CD4-positive, CD25-positive, alpha-beta regulatory T cell (primary cell): ENCODE measurements around the gene ASTN1. TPM values are rescaled to one million over a fixed set of nuclear protein-coding genes. Genes with fewer than 3 reads are reported as not detected.

Experiments
- ATAC-seq, 2 donors: fragments of 150-1000 bp; cut with Tn5 transposase; one replicate each; pipeline ENCODE4 v1.10.0; 2021; ENCODE audit warnings: low read depth in 2 of 2, moderate number of reproducible peaks in 2 of 2, moderate library complexity in 1 of 2
- DNase-seq, 3 donors: peaks; one replicate each; pipeline versions ENCODE4 v3.0.0 to v3.0.0-alpha.2; 2012 to 2022; ENCODE audit warnings: mixed read lengths in 1 of 3
- H3K27ac ChIP-seq: one replicate; pipeline ENCODE4 v1.7.0; 2013; ENCODE audit warnings: mild to moderate bottlenecking, low read length; ENCODE audit not compliant: insufficient read depth, poor library complexity, severe bottlenecking
- H3K27me3 ChIP-seq: one replicate; pipeline ENCODE4 v1.7.0; 2013; ENCODE audit warnings: low read length; ENCODE audit not compliant: control insufficient read depth, insufficient read depth
- H3K36me3 ChIP-seq: one replicate; pipeline ENCODE4 v1.7.0; 2013; ENCODE audit warnings: mild to moderate bottlenecking, low read length, moderate library complexity; ENCODE audit not compliant: control insufficient read depth, insufficient read depth
- H3K4me1 ChIP-seq: 2 replicates; pipeline ENCODE4 v1.7.0; 2013; ENCODE audit warnings: mild to moderate bottlenecking, low read length; ENCODE audit not compliant: insufficient read depth, control insufficient read depth, poor library complexity, severe bottlenecking
- H3K4me3 ChIP-seq: one replicate; pipeline ENCODE4 v1.7.0; 2013; ENCODE audit warnings: low read depth, mild to moderate bottlenecking, low read length, moderate library complexity
- H3K9me3 ChIP-seq, 2 experiments: 1 replicate in 1 of 2; 2 replicates in 1 of 2; pipeline ENCODE4 v1.7.0; 2013; ENCODE audit warnings: low read length in 2 of 2, mild to moderate bottlenecking in 1 of 2, moderate library complexity in 1 of 2; ENCODE audit not compliant: control insufficient read depth in 2 of 2
- H3K27ac Mint-ChIP-seq, 3 donors: one replicate each; pipeline ENCODE4 v1.8.0; 2020 to 2022; ENCODE audit warnings: mild to moderate bottlenecking in 3 of 3, mixed read lengths in 3 of 3, moderate library complexity in 2 of 3
- H3K27me3 Mint-ChIP-seq: one replicate; pipeline ENCODE4 v1.8.0; 2022; ENCODE audit warnings: mild to moderate bottlenecking, mixed read lengths
- H3K36me3 Mint-ChIP-seq: one replicate; pipeline ENCODE4 v1.8.0; 2020; ENCODE audit warnings: mixed read lengths
- H3K4me1 Mint-ChIP-seq, 4 donors: one replicate each; pipeline ENCODE4 v1.8.0; 2020 to 2022; ENCODE audit warnings: mixed read lengths in 4 of 4, mild to moderate bottlenecking in 1 of 4
- H3K4me3 Mint-ChIP-seq, 4 donors: one replicate each; pipeline ENCODE4 v1.8.0; 2020 to 2022; ENCODE audit warnings: mild to moderate bottlenecking in 4 of 4, mixed read lengths in 4 of 4, moderate library complexity in 3 of 4
- H3K9me3 Mint-ChIP-seq, 7 donors: one replicate each; pipeline ENCODE4 v1.8.0; 2020 to 2022; ENCODE audit warnings: mixed read lengths in 7 of 7, mild to moderate bottlenecking in 3 of 7, moderate library complexity in 2 of 7
- polyA plus RNA-seq, 4 donors: library from polyadenylated mRNA; unstranded; fragments of 300-500 nt; fragmentation: Illumina TruSeq; gene quantifications; one replicate each; pipeline ENCODE4 v1.2.3, GENCODE V29; 2021
- total RNA-seq: library from RNA; stranded (reverse); gene quantifications from one replicate; pipeline ENCODE4 v1.2.3, GENCODE V29; 2022

ASTN1 gene
- total and polyA plus RNA-seq, 5 donors from 2014 or later: not detected

GRCh38 chr1:177124577-177125278 lies 39.8 kb downstream of the ASTN1 start:
- ATAC-seq: no peak

GRCh38 chr1:177122461-177123251 lies 41.9 kb downstream of the ASTN1 start:
- Histone ChIP-seq H3K27me3 (no peaks in the 10 kb centered on the region), H3K36me3 (no peaks in the 10 kb centered on the region), H3K4me3 (no peak overlapping the region), H3K27ac (no peak overlapping the region), H3K4me1 (no peaks in the 10 kb centered on the region), H3K9me3 (no peaks in the 10 kb centered on the region)
- DNase-seq: no peak
- Mint-ChIP-seq H3K9me3 (peaks cover 0 to 5% (median 0%) of the 10 kb centered on the region in 7 donors), H3K27me3 (no peaks in the 10 kb centered on the region), H3K4me3 (no peak overlapping the region), H3K4me1 (no peaks in the 10 kb centered on the region), H3K36me3 (no peaks in the 10 kb centered on the region), H3K27ac (no peak overlapping the region)
- ATAC-seq: no peak

More at GRCh38 chr1:177124577-177125278, 39.8 kb downstream of the ASTN1 start:
- Histone ChIP-seq H3K36me3 (no peaks in the 10 kb centered on the region), H3K4me1 (no peaks in the 10 kb centered on the region), H3K4me3 (no peak overlapping the region), H3K27me3 (no peaks in the 10 kb centered on the region), H3K9me3 (no peaks in the 10 kb centered on the region), H3K27ac (no peak overlapping the region)
- DNase-seq: no peak
- H3K4me3 Mint-ChIP-seq: no peak overlapping the region
- H3K27ac Mint-ChIP-seq: no peak overlapping the region
- H3K4me1 Mint-ChIP-seq: no peaks in the 10 kb centered on the region
- H3K9me3 Mint-ChIP-seq: peaks cover 0 to 5% (median 0%) of the 10 kb centered on the region in 7 donors
- H3K36me3 Mint-ChIP-seq: no peaks in the 10 kb centered on the region
- no peaks in the 10 kb centered on the region for H3K27me3 Mint-ChIP-seq

GRCh38 chr1:177119311-177119710 lies 45.2 kb downstream of the ASTN1 start:
- no peaks in the 10 kb centered on the region for H3K36me3 ChIP-seq
- no peaks in the 10 kb centered on the region for H3K9me3 ChIP-seq
- H3K4me1 Mint-ChIP-seq: no peaks in the 10 kb centered on the region
- DNase-seq (no peak), ATAC-seq (no peak)
- no peak overlapping the region for H3K4me3 ChIP-seq
- no peak overlapping the region for H3K27ac Mint-ChIP-seq
- H3K4me1 ChIP-seq: no peaks in the 10 kb centered on the region
- H3K27ac ChIP-seq: no peak overlapping the region
- H3K9me3 Mint-ChIP-seq: peaks cover 0 to 5% (median 0%) of the 10 kb centered on the region in 7 donors
- no peaks in the 10 kb centered on the region for H3K36me3 Mint-ChIP-seq
- H3K27me3 Mint-ChIP-seq: no peaks in the 10 kb centered on the region
- no peaks in the 10 kb centered on the region for H3K27me3 ChIP-seq
- H3K4me3 Mint-ChIP-seq: no peak overlapping the region

GRCh38 chr1:177118901-177119300 lies 45.6 kb downstream of the ASTN1 start:
- Mint-ChIP-seq H3K4me1 (no peaks in the 10 kb centered on the region), H3K36me3 (no peaks in the 10 kb centered on the region)
- no peak for ATAC-seq

GRCh38 chr1:177116941-177117340 lies 47.6 kb downstream of the ASTN1 start:
- DNase-seq: no peak
- Histone ChIP-seq H3K27ac (no peak overlapping the region), H3K4me3 (no peak overlapping the region), H3K9me3 (no peaks in the 10 kb centered on the region), H3K27me3 (no peaks in the 10 kb centered on the region), H3K4me1 (no peaks in the 10 kb centered on the region), H3K36me3 (no peaks in the 10 kb centered on the region)
- H3K4me3 Mint-ChIP-seq: no peak overlapping the region
- H3K4me1 Mint-ChIP-seq: no peaks in the 10 kb centered on the region
- ATAC-seq: no peak
- no peak overlapping the region for H3K27ac Mint-ChIP-seq
- no peaks in the 10 kb centered on the region for H3K27me3 Mint-ChIP-seq
- H3K36me3 Mint-ChIP-seq: no peaks in the 10 kb centered on the region
- H3K9me3 Mint-ChIP-seq: peaks cover 0 to 7% (median 0%) of the 10 kb centered on the region in 7 donors

More at GRCh38 chr1:177118901-177119300, 45.6 kb downstream of the ASTN1 start:
- H3K9me3 ChIP-seq: no peaks in the 10 kb centered on the region
- no peak overlapping the region for H3K4me3 Mint-ChIP-seq
- H3K27ac Mint-ChIP-seq: no peak overlapping the region
- H3K4me3 ChIP-seq: no peak overlapping the region
- H3K36me3 ChIP-seq: no peaks in the 10 kb centered on the region
- peaks cover 0 to 5% (median 0%) of the 10 kb centered on the region in 7 donors for H3K9me3 Mint-ChIP-seq
- no peak overlapping the region for H3K27ac ChIP-seq
- no peak for DNase-seq
- no peaks in the 10 kb centered on the region for H3K4me1 ChIP-seq
- no peaks in the 10 kb centered on the region for H3K27me3 Mint-ChIP-seq
- H3K27me3 ChIP-seq: no peaks in the 10 kb centered on the region

GRCh38 chr1:177106614-177107365 lies 57.7 kb downstream of the ASTN1 start:
- H3K4me1 Mint-ChIP-seq: no peaks in the 10 kb centered on the region
- H3K36me3 Mint-ChIP-seq: no peaks in the 10 kb centered on the region
- ATAC-seq (no peak), DNase-seq (no peak)
- Histone ChIP-seq H3K27me3 (no peaks in the 10 kb centered on the region), H3K36me3 (no peaks in the 10 kb centered on the region), H3K9me3 (no peaks in the 10 kb centered on the region), H3K27ac (no peak overlapping the region), H3K4me3 (no peak overlapping the region), H3K4me1 (no peaks in the 10 kb centered on the region)
- H3K4me3 Mint-ChIP-seq: no peak overlapping the region
- no peak overlapping the region for H3K27ac Mint-ChIP-seq
- peaks cover 0 to 6% (median 0%) of the 10 kb centered on the region in 7 donors for H3K9me3 Mint-ChIP-seq
- no peaks in the 10 kb centered on the region for H3K27me3 Mint-ChIP-seq

- Mint-ChIP-seq H3K9me3 (peaks cover 0 to 6% (median 0%) of the 10 kb centered on the region in 7 donors), H3K27ac (no peak overlapping the region), H3K27me3 (no peaks in the 10 kb centered on the region), H3K36me3 (no peaks in the 10 kb centered on the region), H3K4me3 (no peak overlapping the region), H3K4me1 (no peaks in the 10 kb centered on the region)
- no peaks in the 10 kb centered on the region for H3K36me3 ChIP-seq
- ATAC-seq (no peak), DNase-seq (no peak)
- no peak overlapping the region for H3K4me3 ChIP-seq
- H3K4me1 ChIP-seq: no peaks in the 10 kb centered on the region
- no peak overlapping the region for H3K27ac ChIP-seq
- no peaks in the 10 kb centered on the region for H3K9me3 ChIP-seq
- no peaks in the 10 kb centered on the region for H3K27me3 ChIP-seq
Observed at GRCh38 chr1:177106196-177106595, 58.3 kb downstream of the ASTN1 start.
